Smooth muscle cell (in vitro differentiated cells): Measurements from ENCODE around the gene SPG11. TPM values are rescaled to one million over a fixed set of nuclear protein-coding genes. Genes with fewer than 3 reads are reported as not detected.

Experiments used
- DNase-seq: peaks from one replicate; lab custom pipeline; 2025; ENCODE audit not compliant: unreplicated experiment; lab: John Stamatoyannopoulos, UW
- H2AFZ ChIP-seq: fragments of 200-600 bp; sonication (generic); 2 replicates; pipeline ENCODE4 v1.6.0; 2016; ENCODE audit warnings: antibody characterized with exemption, low read depth, mild to moderate bottlenecking
- H3F3A ChIP-seq: fragments of 200-600 bp; sonication (generic); 2 replicates; pipeline ENCODE4 v1.6.0; 2017; ENCODE audit warnings: antibody characterized with exemption, low read depth
- H3K27ac ChIP-seq: fragments of 200-600 bp; sonication (generic); 2 replicates; pipeline ENCODE4 v1.5.1; 2016; ENCODE audit warnings: low read depth, mild to moderate bottlenecking
- H3K27me3 ChIP-seq: fragments of 200-600 bp; sonication (generic); 2 replicates; pipeline ENCODE4 v1.6.1; 2016; ENCODE audit warnings: low read depth, mild to moderate bottlenecking
- H3K36me3 ChIP-seq: fragments of 200-600 bp; sonication (generic); 2 replicates; pipeline ENCODE4 v1.5.1; 2016; ENCODE audit warnings: low read depth
- H3K4me1 ChIP-seq: fragments of 200-600 bp; sonication (generic); 2 replicates; pipeline ENCODE4 v1.5.1; 2016; ENCODE audit warnings: low read depth
- H3K4me2 ChIP-seq: fragments of 200-600 bp; sonication (generic); 2 replicates; pipeline ENCODE4 v1.6.0; 2016; ENCODE audit warnings: mild to moderate bottlenecking
- H3K4me3 ChIP-seq: fragments of 200-600 bp; sonication (generic); 2 replicates; pipeline ENCODE4 v1.5.1; 2016; ENCODE audit warnings: mild to moderate bottlenecking
- H3K79me2 ChIP-seq: fragments of 200-600 bp; sonication (generic); 2 replicates; pipeline ENCODE4 v1.6.0; 2016; ENCODE audit warnings: low read depth, mild to moderate bottlenecking
- H3K9ac ChIP-seq: fragments of 200-600 bp; sonication (generic); 2 replicates; pipeline ENCODE4 v1.6.0; 2016; ENCODE audit warnings: low read depth
- H3K9me3 ChIP-seq: fragments of 200-600 bp; sonication (generic); replicated peaks from 2 replicates; pipeline ENCODE4 v1.5.1; 2016; ENCODE audit warnings: low read depth
- H4K20me1 ChIP-seq: fragments of 200-600 bp; sonication (generic); 2 replicates; pipeline ENCODE4 v1.6.0; 2016; ENCODE audit warnings: low read depth
- WGBS: methylation state at CpG from one replicate; pipeline ENCODE4 v1.1.7; 2016; ENCODE audit warnings: low lambda C conversion rate; 5-methylcytosine and 5-hydroxymethylcytosine counted together
- polyA plus RNA-seq: library from polyadenylated mRNA; unstranded; fragments of >200 nt; fragmentation: Nextera tagmentation; extraction: Ambion mirVana; gene quantifications from 2 replicates; pipeline ENCODE4 v1.2.1, GENCODE V29; 2016
- total RNA-seq: library from RNA; depleted of rRNA; stranded (reverse); fragments of >200 nt; gene quantifications from 2 replicates; pipeline ENCODE4 v1.2.3, GENCODE V29; 2014
- TF ChIP-seq, protein P1 (sequence below): fragments of 200-600 bp; sonication (generic); IDR thresholded peaks from 2 replicates; pipeline ENCODE4 v1.5.1; 2017; ENCODE audit warnings: borderline replicate concordance, mild to moderate bottlenecking, antibody characterized with exemption; ENCODE audit not compliant: insufficient read depth, poor library complexity, severe bottlenecking

Gene SPG11
- total and polyA plus RNA-seq, 2 experiments from 2014 or later, result 16.2 to 48.6 TPM

DNA sequence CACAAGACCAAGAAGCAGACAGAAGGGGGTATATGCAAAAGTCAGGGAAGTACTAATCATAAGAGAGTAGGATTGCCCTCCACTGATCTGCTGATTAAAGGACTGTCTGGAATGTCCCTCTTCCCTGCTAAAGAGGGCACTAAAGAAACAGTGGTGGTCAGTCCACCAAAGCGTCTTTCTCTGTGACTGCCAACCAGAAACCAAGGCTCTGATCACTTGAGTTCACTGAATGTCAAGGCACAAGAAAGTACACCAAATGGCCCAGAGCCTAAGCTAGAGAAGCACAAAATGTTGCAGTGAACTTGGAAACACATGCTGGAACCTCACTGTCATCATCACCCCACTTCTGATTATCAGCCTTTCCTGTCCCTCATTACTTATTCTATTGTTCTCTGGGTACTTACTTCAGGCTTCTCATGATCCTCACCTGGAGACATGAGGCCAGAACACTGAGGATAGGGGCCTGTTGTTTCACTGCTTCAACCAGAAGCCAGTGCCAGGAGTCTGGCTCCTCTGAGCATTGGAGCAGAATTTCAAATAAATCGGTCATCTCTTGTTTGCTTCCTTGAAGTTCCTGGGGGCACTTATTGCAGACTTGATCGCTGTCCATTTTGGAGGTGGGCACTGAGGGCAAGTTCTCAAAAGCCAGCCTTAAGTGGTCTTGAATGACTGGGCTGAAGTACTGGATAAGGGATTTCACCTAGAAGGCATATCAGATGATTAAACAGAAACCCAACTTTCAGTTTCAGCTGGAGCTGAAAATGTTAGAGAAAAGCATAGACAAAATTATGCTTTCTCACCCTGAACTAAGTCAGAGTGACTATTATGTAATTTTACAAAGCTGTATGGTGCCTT, 67.6 kb downstream of the SPG11 start:
- H3K27me3 ChIP-seq, result no peaks in the 10 kb centered on the region
- H3K36me3 ChIP-seq, result peaks cover 28% of the 10 kb centered on the region
- no peak overlapping the region for H2AFZ ChIP-seq
- H3K79me2 ChIP-seq, result no peaks in the 10 kb centered on the region
- 100% methylated on average over 3 of the region's 3 CpGs for WGBS
- DNase-seq, result no peak
- H3K4me3 ChIP-seq, result no peak overlapping the region
- H4K20me1 ChIP-seq, result no peaks in the 10 kb centered on the region
- H3F3A ChIP-seq, result no peaks in the 10 kb centered on the region
- H3K9ac ChIP-seq, result no peak overlapping the region
- no peaks in the 10 kb centered on the region for H3K9me3 ChIP-seq
- TF ChIP-seq, protein P1, sequence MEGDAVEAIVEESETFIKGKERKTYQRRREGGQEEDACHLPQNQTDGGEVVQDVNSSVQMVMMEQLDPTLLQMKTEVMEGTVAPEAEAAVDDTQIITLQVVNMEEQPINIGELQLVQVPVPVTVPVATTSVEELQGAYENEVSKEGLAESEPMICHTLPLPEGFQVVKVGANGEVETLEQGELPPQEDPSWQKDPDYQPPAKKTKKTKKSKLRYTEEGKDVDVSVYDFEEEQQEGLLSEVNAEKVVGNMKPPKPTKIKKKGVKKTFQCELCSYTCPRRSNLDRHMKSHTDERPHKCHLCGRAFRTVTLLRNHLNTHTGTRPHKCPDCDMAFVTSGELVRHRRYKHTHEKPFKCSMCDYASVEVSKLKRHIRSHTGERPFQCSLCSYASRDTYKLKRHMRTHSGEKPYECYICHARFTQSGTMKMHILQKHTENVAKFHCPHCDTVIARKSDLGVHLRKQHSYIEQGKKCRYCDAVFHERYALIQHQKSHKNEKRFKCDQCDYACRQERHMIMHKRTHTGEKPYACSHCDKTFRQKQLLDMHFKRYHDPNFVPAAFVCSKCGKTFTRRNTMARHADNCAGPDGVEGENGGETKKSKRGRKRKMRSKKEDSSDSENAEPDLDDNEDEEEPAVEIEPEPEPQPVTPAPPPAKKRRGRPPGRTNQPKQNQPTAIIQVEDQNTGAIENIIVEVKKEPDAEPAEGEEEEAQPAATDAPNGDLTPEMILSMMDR, result no peak
- H3K4me1 ChIP-seq, result no peaks in the 10 kb centered on the region
- no peak overlapping the region for H3K27ac ChIP-seq
- no peak overlapping the region for H3K4me2 ChIP-seq

DNA sequence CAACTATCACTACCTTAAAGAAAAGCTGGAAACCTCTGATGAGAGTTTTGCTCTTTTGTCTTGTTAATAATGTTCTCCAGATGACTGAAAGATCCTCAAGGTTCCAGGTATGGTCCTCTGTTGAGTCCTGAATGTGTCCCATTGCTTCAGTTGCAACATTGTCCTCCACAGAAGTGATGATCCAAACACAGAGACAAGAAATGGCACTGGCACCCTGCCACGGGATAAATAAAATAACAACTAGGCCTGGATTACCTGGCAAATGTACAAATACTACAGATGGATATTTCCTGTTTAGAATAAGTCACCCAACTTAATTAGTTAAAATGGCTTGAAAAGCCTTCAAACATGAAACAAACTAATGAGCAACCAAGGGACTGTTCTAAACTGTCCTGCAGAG, 68.2 kb downstream of the SPG11 start:
- TF ChIP-seq, protein P1, result no peak
- 91% methylated on average over 1 of the region's 1 CpG for WGBS
- Histone ChIP-seq H2AFZ (no peak overlapping the region), H4K20me1 (no peaks in the 10 kb centered on the region), H3K9ac (no peak overlapping the region), H3K36me3 (peaks cover 28% of the 10 kb centered on the region), H3K27me3 (no peaks in the 10 kb centered on the region), H3K4me1 (no peaks in the 10 kb centered on the region), H3F3A (no peaks in the 10 kb centered on the region), H3K27ac (no peak overlapping the region), H3K9me3 (no peaks in the 10 kb centered on the region), H3K4me3 (no peak overlapping the region), H3K4me2 (no peak overlapping the region), H3K79me2 (no peaks in the 10 kb centered on the region)
- DNase-seq, result no peak

DNA sequence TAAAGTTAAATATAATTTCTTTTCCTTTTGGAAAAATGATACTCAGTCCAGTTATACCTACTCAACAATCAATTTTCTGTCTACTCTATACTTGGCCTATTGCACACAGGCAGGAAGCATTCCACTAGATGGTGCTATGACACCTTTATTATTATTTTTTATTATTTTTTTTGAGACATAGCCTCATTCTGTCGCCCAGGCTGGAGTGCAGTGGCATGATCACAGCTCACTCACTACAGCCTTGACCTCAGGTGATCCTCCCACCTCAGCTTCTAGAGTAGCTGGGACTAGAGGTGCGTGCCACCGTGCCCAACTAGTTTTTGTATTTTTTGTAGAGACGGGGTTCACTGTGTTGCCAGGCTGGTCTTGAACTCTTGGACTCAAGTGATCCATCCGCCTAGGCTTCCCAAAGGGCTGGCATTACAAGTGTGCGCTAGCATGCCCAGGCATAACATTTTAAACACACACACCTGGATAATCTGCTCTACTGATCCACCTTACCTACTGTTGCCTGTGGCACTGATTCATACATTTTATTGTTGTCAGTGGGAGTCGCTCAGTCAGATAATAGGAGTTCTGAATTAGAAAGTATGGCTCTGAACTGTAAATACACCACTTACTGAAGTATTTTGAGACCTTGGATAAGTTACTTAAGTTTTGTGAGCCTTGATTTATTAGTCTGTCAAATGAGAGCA, 70.3 kb downstream of the SPG11 start:
- 95% methylated on average over 7 of the region's 7 CpGs for WGBS
- H3K4me3 ChIP-seq, result no peak overlapping the region
- no peaks in the 10 kb centered on the region for H3K27me3 ChIP-seq
- H3K9me3 ChIP-seq, result no peaks in the 10 kb centered on the region
- no peak overlapping the region for H3K27ac ChIP-seq
- DNase-seq, result no peak
- no peak overlapping the region for H3K4me2 ChIP-seq
- H3F3A ChIP-seq, result no peaks in the 10 kb centered on the region
- H4K20me1 ChIP-seq, result no peaks in the 10 kb centered on the region
- TF ChIP-seq, protein P1, result peak; percentile 52
- no peaks in the 10 kb centered on the region for H3K4me1 ChIP-seq
- no peak overlapping the region for H3K9ac ChIP-seq
- no peak overlapping the region for H2AFZ ChIP-seq
- no peaks in the 10 kb centered on the region for H3K79me2 ChIP-seq
- H3K36me3 ChIP-seq, result peaks cover 33% of the 10 kb centered on the region
